Right lobe of liver (tissue), 4 donors: Measurements from ENCODE around the gene OR4F6.

Experiments
- POLR2A ChIP-seq: fragments of 450-650 bp; IDR thresholded peaks from one replicate; pipeline ENCODE4 v1.6.1; 2017; ENCODE audit warnings: antibody characterized with exemption, mild to moderate bottlenecking
- TF ChIP-seq, protein P1 (sequence below), 4 donors: fragments of 200-600 bp in 3 of 4; fragments of 450-650 bp in 1 of 4; IDR thresholded peaks; one replicate each; pipeline versions ENCODE4 v1.5.1 to v1.8.0; 2016 to 2022; ENCODE audit warnings: antibody characterized with exemption in 4 of 4, mild to moderate bottlenecking in 2 of 4
- donor health status: DM: no; HTN: no; CAD: no.
- donor health status: DM: no; HTN: no; CAD: no.
- donor health status: DM: no; HTN: yes; CAD: no.

DNA sequence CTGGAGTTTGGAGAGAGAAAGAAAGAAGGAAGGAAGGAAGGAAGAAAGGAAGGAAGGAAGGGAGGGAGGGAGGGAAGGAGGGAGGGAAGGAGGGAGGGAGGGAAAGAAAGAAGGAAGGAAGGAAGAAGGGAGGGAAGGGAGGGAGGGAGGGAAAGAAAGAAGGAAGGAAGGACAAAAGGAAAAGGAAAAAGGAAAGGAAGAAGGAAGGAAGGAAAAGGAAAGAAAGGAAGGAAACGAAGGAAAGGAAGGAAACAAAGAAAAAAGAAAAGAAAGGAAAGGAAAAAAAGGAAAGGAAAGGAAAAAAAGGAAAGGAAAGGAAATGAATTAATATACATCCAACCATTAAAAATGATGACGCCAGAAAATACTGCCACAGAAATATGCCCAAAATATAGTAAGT, 18.7 kb upstream of the OR4F6 start:
- TF ChIP-seq, protein P1, sequence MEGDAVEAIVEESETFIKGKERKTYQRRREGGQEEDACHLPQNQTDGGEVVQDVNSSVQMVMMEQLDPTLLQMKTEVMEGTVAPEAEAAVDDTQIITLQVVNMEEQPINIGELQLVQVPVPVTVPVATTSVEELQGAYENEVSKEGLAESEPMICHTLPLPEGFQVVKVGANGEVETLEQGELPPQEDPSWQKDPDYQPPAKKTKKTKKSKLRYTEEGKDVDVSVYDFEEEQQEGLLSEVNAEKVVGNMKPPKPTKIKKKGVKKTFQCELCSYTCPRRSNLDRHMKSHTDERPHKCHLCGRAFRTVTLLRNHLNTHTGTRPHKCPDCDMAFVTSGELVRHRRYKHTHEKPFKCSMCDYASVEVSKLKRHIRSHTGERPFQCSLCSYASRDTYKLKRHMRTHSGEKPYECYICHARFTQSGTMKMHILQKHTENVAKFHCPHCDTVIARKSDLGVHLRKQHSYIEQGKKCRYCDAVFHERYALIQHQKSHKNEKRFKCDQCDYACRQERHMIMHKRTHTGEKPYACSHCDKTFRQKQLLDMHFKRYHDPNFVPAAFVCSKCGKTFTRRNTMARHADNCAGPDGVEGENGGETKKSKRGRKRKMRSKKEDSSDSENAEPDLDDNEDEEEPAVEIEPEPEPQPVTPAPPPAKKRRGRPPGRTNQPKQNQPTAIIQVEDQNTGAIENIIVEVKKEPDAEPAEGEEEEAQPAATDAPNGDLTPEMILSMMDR (IDR thresholded peaks at IDR 0.05) = no peak
- TF ChIP-seq POLR2A = no peak
